ENCODE data around the gene CD27.

GRCh38 chr12:6476489-6476888 is 31.7 kb downstream of the CD27 start:
- TF ChIP-seq CTCF (IDR thresholded peaks at IDR 0.05) (no peak), POLR2AphosphoS5 (IDR thresholded peaks at IDR 0.05) (no peak), POLR2A (IDR thresholded peaks at IDR 0.05) (no peak)

All from stomach (tissue), 4 donors.